A204.1 (cell line): ENCODE results near the gene LRRC74B.
"Not testable (repeated sequence)": the region's sequence is repeated elsewhere in the genome, so short reads cannot be mapped to it uniquely, and the experiment has no call there.

ENCODE experiments used
- FAIRE-seq: peaks from 2 replicates; lab custom pipeline; 2012; peaks lifted over from hg19 to GRCh38; lab: Jason Lieb, UNC

Gene LRRC74B

DNA sequence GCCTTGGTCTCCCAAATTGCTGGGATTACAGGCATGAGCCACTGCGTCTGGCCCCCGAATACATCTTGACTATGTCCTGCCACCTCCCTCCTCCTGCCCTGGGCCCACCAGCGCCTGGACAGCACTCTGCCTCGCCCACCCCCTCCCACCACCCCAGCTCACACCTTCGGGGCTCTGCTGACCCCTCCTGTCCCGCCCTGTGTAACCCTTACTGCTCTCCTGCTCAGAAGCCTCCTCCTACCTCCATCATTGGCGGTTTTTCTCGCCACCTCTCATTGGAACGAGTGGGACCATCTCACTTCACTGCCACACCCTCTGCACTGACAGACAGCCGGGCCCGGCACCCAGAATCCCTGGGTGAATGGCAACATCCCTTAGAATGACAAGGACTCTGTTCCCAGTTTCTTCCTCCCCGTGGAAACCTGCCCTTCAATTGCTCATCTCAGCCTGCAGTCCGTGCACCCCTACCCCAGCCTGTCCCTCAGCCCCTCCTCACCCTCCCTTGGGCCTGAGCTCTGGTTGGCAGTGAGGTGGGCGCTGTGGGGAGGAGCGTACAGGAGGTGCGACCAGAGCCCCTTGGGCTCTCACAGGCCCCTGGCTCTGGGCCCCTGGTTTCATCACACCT, 32.2 kb downstream of the LRRC74B start:
- FAIRE-seq: no peak

DNA sequence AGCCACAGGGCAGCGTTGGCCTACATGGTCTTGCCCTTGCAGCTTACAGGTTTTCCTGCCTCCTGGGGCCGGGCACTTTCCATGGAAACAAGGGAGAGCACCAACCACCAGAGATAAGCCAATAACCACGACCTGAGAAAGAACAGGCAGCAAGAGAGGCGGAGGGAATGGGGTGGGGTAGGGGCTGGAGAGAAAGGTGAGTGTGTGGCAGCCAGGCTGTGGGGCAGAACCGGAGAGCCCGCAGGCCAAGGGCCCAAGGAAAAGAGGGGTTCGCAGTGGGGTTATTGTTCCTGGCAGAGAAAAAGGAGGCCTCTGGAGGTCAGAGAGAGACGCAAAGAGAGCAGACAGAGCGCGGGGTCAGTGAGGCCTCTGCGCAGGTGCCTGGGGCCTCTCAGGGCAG, 33.2 kb downstream of the LRRC74B start:
- no peak for FAIRE-seq

DNA sequence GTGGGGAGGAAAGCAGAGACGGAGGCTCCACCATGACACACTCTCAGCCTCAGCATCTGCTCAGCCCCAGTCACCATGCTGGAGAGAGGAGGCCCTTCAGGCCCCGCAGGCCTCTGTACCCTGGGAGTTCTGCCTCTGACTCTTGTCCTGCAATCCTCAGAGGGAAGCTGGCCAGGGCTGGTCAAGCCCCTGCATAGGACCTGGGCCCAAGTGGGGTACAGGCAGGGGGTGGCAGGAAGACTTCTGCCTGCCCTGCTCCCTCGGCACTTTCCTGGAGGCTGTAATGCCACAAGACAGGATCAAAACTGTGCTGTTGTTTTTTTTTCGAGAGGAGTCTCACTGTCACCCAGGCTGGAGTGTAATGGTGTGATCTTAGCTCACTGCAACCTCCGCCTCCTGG, 33.7 kb downstream of the LRRC74B start:
- no peak for FAIRE-seq

DNA sequence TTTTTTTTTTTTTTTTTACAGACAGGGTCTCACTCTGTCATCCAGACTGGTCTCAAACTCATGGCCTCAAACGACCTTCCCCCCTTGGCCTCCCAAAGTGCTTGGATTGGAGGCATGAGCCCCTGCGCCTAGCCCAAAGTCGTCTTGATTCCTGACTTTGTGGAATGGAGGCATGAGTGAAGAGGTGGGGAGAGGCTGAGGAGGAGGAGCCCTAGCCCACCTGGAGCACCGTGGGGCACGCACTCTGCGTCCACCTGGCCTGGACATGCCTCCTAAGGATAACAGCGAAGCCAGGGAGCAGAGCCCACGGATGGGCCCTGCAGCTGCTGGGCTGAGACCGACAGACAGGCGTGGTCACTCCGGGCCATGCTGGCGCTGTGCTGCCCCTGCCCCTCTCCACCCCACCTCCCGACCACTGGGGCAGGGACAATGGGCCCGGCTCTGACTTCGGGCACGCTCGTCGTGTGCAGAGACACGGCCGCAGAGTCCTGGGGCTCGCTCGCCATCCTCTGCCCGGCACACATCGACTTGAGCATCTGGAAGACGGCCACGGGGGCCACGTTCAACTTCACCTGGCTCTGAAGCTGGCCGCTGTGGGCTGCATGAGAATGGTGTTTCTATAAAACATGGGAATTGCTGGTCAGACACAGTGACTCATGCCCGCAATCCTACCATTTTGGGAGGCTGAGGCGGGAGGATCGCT, 34.8 kb downstream of the LRRC74B start:
- FAIRE-seq: no peak

DNA sequence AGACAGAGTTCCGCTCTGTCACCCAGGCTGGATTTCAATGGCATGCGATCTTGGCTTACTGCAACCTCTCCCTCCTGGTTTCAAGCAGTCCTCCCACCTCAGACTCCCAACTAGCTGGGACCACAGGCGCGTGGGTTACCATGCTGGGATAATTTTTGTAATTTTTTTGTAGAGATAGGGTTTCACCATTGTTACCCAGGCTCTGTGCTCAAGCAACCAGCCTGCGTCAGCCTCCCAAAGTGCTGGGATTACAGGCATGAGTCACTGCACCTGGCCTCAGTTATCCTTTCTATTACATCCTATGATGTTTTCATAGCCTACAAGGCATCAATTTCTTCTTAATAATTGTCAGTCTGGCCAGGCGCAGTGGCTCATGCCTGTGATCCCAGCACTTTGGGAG, 36.5 kb downstream of the LRRC74B start:
- no peak for FAIRE-seq

DNA sequence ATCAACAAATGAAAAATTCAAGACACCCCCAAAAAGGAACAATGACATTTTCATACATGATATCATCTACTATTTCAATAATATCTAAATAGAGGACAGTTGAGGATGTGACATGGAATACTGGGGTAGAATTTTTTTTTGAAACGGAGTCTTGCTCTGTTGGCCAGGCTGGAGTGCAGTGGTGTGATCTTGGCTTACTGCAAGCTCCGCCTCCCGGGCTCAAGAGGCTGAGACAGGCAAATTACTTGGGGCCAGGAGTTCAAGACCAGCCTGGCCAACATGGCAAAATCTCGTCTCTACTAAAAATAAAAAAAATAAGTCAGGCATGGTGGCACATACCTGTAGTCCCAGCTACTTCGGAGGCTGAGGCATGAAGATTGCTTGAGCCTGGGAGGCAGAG, 41.4 kb downstream of the LRRC74B start:
- FAIRE-seq: no peak

DNA sequence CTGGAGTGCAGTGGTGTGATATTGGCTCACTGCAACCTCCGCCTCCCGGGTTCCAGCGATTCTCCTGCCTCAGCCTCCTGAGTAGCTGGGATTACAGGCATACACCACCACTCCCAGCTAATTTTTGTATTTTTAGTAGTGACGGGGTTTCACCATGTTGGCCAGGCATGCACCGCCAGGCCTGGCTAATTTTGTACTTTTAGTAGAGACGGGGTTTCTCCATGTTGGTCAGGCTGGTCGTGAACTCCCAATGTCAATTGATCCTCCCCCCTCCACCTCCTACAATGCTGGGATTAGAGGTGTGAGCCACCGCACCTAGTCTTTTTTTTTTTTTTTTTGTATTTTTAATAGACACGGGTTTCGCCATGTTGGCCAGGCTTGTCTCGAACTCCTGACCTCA, 42.2 kb downstream of the LRRC74B start:
- not testable (repeated sequence) for FAIRE-seq

DNA sequence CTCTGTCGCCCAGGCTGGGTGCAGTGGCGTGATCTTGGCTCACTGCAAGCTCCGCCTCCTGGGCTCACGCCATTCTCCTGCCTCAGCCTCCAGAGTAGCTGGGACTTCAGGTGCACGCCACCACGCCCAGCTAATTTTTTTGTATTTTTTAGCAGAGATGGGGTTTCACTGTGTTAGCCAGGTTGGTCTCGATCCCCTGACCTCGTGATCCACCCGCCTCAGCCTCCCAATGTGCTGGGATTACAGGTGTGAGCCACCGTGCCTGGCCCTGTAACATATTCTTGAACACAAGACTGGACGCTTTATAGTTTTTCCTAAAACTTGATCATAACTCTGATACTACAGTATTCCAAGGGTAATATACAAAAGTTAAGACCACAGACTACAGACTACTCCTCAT, 45.5 kb downstream of the LRRC74B start:
- FAIRE-seq: not testable (repeated sequence)

DNA sequence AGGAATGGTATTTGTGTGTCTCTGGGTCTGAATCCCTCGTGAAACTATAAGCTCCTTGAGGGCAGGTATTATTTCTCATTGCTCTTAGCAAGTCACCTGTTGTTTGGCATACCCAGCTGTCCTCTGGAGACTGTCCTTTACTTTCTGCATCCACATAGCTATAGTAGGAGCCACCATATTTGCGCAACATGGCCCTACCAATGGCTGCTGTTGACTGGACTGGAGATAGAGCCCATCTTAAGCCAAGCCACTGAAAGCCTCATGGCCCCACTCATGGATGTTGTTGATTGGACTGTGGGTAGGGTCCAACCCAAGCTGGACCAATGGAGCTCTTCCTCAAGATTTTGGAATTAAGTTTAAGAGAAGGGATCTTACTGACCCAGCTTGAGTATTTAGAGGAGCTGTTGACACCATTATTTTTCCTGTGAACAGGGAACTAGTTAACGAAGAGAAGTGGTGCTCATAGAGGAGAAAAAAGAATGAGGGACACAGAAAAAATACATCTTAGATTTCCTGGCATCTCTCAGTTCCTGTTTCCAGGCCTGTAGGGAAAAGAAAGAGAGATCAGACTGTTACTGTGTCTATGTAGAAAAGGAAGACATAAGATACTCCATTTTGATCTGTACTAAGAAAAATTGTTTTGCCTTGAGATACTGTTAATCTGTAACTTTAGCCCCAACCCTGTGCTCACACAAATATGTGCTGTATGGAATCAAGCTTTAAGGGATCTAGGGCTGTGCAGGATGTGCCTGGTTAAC, 47.2 kb downstream of the LRRC74B start:
- no peak for FAIRE-seq

DNA sequence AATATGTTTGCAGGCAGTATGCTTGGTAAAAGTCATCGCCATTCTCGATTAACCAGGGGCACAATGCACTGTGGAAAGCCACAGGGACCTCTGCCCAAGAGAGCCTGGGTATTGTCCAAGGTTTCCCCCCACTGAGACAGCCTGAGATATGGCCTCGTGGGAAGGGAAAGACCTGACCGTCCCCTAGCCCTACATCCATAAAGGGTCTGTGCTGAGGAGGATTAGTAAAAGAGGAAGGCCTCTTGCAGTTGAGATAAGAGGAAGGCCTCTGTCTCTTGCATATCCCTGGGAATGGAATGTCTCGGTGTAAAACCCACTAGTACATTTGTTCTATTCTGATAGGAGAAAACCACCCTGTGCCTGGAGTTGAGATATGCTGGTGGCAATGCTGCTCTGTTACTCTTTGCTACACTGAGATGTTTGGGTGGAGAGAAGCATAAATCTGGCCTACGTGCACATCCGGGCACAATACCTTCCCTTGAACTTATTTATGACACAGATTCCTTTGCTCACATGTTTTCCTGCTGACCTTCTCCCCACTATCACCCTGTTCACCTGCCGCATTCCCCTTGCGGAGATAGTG, 47.9 kb downstream of the LRRC74B start:
- not testable (repeated sequence) for FAIRE-seq

DNA sequence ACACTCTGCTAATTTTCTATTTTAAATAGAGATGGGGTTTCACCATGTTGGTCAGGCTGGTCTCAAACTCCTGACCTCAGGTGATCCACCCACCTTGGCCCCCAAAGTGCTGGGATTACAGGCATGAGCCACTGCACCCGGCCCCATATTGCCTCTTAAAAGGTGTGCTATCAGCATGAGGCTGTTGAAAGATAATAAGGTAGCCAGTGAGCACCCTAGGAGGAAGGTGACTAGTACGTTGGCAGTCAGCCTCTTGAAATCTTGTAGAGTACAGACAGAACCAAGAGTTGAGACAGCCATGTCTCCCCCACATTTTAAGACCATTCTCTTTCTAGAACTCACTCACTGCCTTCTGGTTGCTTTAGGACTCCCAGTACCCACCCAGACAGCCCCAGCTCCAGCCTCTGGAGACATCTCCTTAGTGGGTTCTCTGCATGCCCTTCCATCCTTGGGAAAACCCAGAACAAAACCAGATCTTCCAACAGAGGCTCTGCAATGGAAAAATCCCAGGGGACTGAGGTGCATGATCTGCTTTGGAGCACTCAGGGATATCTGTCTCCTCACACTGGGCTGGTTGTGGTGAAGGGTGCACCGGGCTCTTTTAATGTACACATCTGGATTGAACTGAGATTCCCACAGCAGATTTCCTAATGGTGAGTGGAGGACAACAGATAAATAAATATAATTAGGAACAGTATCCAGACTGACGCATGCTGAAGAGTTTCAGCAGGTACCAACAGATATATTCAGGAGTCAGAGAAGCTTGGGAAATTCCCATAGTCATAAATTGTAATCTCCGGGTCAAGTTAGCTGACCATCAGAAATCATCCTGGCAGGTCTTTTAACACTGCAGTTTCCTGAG, 49.4 kb downstream of the LRRC74B start:
- no peak for FAIRE-seq

DNA sequence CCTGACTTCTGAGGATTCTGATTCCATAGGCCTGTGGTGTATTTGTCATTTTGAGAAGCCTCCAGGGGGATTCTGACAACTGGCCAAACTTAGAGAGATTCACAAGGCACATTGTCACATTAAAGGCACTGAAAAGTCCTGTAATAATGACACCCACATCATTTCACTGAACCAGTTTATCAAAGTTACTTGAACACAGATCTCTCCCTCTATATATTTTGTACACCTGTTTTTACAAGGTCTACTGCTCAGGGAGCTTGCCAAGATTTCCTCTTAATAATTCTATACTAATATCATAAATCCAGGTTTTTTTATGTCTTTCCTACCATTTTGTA, 50.0 kb downstream of the LRRC74B start:
- FAIRE-seq: no peak

DNA sequence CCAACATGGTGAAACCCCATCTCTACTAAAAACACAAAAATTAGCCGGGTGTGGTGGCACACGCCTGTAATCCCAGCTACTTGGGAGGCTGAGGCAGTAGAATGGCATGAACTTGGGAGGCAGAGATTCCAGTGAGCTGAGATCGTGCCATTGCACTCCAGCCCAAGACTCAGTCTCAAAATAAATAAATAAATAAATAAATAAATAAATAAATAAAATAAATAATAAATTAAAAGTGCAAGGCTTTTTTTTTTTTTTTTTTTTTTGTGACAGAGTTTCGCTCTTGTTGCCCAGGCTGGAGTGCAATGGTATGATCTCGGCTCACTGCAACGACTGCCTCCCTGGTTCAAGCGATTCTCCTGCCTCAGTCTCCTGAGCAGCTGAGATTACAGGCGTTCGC, 51.1 kb downstream of the LRRC74B start:
- not testable (repeated sequence) for FAIRE-seq

DNA sequence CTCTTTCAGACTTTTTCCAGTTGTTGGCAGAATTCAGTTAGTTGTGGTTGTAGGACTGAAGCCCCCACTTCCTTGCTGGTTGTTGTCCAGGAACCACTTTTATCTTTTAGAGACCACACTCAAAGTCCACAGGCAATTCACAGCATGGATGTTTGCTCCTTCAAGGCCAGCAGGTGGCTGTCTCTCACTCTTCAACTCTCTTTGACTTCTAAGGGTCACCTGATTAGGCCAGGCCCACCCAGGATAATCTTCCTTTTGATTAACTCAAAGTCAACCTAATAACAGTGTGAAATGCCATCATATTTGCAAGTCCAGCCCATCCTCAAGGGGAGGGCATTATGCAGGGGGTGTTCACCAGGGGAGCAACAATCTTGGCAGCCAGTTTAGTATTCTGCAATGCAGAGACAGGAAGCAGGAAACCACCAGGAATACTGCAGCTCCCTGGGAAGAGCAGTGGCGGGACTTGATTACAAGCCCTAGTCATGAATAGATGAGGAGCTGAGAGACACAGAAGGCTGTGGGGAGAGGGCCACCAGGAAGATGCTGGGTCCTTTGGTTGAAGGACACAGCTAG, 52.4 kb downstream of the LRRC74B start:
- FAIRE-seq: no peak

DNA sequence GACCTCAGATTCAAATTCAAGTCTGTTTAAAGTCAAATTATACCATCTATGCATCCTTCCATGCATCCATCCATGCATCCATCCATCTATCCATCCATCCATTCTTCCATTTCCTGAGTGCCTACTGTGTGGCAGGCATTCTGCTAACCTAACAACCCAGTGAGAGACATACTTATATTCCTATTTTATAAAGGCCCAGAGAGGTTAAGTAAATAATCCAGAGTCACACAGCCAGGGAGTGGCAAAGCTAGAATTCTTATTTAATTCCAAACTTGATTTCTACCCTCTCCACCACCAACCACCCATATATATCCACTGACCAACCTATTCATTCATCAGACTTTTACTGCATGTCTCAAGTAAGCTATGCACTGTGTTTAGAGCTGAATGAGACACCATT, 53.8 kb downstream of the LRRC74B start:
- FAIRE-seq: no peak

DNA sequence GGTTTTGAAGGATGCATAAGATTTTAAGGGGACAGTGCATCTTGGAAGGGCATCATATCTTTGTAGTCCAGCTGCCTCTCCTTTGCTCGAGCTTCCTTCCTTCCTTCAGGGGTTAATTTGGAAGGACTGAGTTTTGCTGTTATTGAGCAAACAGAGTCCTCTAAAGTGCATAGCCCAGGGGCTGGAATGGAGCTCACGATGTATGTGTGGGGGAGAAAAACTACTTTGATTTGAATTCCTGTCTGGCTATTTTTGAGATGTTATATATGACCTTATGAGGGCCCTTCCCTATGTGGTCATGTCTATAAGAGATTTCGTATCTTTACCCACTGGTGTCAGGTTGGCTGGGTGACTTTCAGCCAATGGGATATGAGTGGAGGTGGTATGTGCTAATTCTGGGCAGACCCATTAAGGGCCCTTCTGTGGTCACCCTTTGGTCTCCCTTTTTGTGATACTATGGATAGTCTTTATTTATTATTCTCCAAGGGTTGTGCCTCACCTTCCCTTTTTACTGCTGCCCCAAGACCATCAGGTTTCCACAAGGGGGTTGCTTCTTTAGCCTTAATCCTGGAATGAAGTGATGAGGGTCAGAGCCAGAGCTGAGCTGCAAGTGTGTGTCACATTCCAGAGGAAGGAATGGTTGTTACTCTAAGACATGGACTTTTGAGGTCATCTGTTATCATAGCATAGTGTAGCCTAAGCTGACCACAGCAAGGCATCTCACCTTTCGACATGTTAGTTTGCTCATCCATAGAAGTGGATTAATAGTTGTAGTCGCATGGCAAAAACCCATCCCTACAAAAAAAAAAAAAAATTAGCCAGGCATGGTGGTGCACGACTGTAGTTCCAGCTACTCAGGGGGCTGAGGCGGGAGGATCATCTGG, 54.6 kb downstream of the LRRC74B start:
- FAIRE-seq: no peak

DNA sequence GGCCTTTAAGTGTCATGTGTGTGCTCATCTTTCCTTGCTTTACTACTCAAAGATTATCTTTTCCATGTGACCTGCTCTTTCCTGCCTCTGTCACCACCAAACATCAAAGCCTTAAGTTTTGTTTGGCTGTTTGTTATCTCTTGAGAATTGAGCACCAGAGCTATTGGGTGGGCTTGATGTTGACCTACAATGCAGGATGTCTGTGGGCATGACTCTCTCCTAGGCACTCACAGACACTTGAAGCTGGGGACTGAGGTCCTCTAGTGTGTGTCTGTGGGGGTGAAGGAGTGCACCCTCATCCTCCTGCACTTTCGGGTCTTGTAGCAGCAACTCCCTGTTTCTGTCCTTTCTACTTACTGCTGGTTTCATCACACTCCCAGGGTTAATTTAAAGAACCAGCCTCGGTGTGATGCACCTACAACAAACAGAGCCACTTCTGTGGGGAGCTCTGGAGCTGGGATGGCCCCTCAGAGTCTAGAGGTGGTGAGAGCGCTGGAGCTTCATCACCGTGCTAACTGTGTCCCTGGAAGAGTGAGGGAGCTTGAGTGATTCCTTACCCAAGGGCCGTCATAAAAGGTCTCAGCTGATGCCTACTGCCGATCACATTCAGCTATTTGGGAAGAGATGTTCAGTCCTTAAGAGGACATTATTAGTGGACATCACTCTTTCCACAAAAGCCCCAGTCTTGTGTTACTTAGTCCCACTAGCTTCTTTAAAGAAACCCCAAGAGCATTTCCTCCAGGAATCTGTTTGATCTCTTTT, 56.3 kb downstream of the LRRC74B start:
- FAIRE-seq: no peak

DNA sequence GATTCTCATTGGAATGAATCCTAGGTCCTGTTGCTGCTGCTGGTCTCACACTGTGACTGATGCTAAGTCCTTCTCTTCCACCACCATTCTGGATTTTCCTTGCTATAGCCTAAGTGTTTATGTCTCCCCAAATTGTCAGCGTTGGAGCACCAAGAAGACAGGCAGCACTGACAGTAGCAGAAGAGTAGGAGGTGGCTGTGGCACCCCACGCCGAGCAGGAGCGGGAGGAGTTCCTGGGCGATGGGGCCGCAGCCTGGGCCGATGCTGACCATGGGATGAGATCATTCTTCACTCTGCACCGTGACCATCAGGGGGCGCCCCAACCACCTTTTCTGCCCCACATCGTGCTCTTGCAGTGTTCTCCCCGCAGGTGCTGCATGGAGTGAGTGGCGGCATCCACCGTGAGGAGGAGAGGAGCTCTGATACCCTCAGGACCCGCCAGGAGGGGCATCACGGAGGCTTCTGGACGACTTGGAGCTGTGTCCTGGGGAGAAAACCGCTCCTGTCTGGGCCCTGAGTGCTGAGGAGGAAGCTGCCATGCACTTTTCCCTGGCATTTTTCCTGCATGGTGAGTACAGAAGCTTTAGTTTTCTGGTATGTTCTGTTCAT, 57.0 kb downstream of the LRRC74B start:
- FAIRE-seq: no peak

DNA sequence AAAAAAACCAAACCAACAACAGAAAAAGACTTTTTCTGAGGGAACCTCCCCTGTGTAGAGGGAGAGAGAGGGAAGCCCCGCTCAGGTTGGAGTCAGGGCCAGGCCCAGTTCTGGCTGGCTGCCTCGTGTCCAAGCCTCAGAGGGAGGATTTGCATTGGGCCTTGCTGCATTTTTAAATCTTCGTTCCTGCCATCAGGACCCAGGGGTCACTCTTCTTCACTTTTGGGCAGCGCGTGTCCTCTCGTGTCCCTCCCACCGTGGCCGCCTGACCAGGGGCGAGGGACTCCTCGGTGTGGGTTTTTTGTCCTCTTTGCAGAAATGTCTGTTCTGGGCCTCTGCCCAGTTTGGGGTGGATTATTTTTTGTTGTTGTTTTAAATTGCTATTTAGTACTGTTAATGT, 57.9 kb downstream of the LRRC74B start:
- FAIRE-seq: no peak
